Neutrophil (primary cell): ENCODE data around the gene ARHGEF17.

Experiments
- H3K27ac ChIP-seq: fragments of 200-600 bp; sonication (generic); 2 replicates; pipeline ENCODE4 v1.5.1; 2016; ENCODE audit warnings: mild to moderate bottlenecking, moderate library complexity
- H3K27me3 ChIP-seq: fragments of 200-600 bp; sonication (generic); 2 replicates; pipeline ENCODE4 v1.6.0; 2016; ENCODE audit warnings: mild to moderate bottlenecking
- H3K36me3 ChIP-seq: fragments of 200-600 bp; sonication (generic); 2 replicates; pipeline ENCODE4 v1.5.1; 2017
- H3K4me1 ChIP-seq, 2 experiments: fragments of 200-600 bp in 1 of 2; sonication (generic) in 1 of 2; 1 replicate in 1 of 2; 2 replicates in 1 of 2; pipeline versions ENCODE4 v1.5.1 to v1.6.1; 2013 to 2016; ENCODE audit warnings: low read depth in 1 of 2, low read length in 1 of 2, mild to moderate bottlenecking in 1 of 2, moderate library complexity in 1 of 2; ENCODE audit not compliant: control insufficient read depth in 1 of 2, insufficient read depth in 1 of 2
- H3K4me3 ChIP-seq, 2 experiments: fragments of 200-600 bp in 1 of 2; sonication (generic) in 1 of 2; 1 replicate in 1 of 2; 2 replicates in 1 of 2; pipeline ENCODE4 v1.5.1; 2013 to 2016; ENCODE audit warnings: low read depth in 1 of 2, low read length in 1 of 2, mild to moderate bottlenecking in 1 of 2, moderate library complexity in 1 of 2
- H3K9me3 ChIP-seq: fragments of 200-600 bp; sonication (generic); 2 replicates; pipeline ENCODE4 v1.5.1; 2016
- TF ChIP-seq, protein P1 (sequence below): fragments of 200-600 bp; sonication (generic); IDR thresholded peaks from 2 replicates; pipeline ENCODE4 v1.5.1; 2016; ENCODE audit warnings: antibody characterized with exemption

ARHGEF17 gene

DNA sequence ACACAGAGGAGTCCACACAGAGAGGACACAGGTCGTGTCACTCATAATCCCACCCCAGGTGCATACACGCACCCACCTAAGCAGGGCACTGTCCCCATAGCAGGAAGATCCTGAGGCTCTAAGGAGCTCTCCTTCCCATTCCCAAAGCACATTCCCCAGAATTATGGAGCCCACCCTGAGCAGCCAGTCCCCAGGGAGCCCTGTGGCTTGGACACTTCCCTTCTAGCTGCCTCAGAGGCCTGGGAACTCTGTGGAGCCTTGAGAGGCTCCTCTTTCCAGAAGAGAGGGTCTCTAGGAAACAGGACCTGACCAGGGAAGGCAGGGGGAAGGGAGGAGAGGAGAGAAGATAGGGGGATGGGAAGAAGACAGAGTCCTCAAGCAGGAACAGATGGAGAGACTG lies 29.8 kb downstream of the ARHGEF17 start:
- Histone ChIP-seq H3K9me3 (no peaks in the 10 kb centered on the region), H3K27me3 (no peaks in the 10 kb centered on the region), H3K4me3 (no peak overlapping the region), H3K4me1 (peaks cover 13 to 17% of the 10 kb centered on the region in 2 experiments), H3K36me3 (no peaks in the 10 kb centered on the region), H3K27ac (no peak overlapping the region)
- TF ChIP-seq, protein P1, sequence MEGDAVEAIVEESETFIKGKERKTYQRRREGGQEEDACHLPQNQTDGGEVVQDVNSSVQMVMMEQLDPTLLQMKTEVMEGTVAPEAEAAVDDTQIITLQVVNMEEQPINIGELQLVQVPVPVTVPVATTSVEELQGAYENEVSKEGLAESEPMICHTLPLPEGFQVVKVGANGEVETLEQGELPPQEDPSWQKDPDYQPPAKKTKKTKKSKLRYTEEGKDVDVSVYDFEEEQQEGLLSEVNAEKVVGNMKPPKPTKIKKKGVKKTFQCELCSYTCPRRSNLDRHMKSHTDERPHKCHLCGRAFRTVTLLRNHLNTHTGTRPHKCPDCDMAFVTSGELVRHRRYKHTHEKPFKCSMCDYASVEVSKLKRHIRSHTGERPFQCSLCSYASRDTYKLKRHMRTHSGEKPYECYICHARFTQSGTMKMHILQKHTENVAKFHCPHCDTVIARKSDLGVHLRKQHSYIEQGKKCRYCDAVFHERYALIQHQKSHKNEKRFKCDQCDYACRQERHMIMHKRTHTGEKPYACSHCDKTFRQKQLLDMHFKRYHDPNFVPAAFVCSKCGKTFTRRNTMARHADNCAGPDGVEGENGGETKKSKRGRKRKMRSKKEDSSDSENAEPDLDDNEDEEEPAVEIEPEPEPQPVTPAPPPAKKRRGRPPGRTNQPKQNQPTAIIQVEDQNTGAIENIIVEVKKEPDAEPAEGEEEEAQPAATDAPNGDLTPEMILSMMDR: no peak

- TF ChIP-seq, protein P1: no peak
- no peaks in the 10 kb centered on the region for H3K36me3 ChIP-seq
- no peak overlapping the region for H3K27ac ChIP-seq
- H3K27me3 ChIP-seq: no peaks in the 10 kb centered on the region
- H3K9me3 ChIP-seq: no peaks in the 10 kb centered on the region
- peaks cover 13 to 17% of the 10 kb centered on the region in 2 experiments for H3K4me1 ChIP-seq
- no peak overlapping the region for H3K4me3 ChIP-seq
Measured at GRCh38 chr11:73338279-73338678, 30.2 kb downstream of the ARHGEF17 start.

DNA sequence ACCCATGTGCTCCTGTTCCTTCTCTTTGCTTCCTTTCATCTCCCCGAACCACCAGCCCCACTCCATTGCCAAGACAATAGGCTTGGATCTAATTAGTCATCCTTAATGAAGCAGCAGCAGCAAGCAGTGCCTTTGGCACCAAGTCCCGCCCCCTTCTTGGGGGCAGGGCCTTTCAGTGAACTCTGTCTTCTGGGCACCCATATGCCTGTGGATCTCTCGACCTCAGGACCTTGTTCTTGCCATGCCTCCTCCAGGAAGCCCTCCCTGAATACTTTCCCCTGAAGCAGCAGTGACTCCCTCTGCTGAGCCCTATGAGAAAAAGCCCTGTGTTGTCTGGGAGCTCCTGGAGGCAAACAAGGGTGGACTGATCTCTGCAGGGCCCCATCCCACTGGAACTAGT lies 32.1 kb downstream of the ARHGEF17 start:
- TF ChIP-seq, protein P1: no peak
- Histone ChIP-seq H3K27ac (no peak overlapping the region), H3K36me3 (no peaks in the 10 kb centered on the region), H3K4me3 (no peak overlapping the region), H3K9me3 (no peaks in the 10 kb centered on the region), H3K4me1 (peaks cover 9 to 10% of the 10 kb centered on the region in 2 experiments), H3K27me3 (no peaks in the 10 kb centered on the region)

DNA sequence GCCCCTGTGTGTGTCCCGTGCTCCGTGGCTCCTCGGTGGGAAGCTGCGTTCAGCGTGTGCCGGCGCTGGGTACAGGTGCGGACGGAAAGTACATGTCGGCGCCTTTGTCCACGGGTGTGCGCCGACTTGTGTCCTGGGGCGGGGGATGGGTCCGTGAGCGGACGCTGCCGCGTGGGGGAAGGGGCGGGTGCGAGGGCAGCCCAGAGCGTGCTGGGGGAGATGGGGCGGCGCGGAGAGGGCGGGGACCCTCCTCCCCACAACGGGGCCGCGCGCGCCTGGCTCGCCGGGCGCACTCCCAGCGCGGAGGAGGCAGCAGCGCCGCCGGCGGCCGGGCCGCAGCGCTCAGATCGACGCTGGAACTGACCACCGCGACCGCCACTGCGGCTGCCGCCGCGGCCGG lies 34.6 kb downstream of the ARHGEF17 start:
- no peaks in the 10 kb centered on the region for H3K27me3 ChIP-seq
- TF ChIP-seq, protein P1: no peak
- H3K27ac ChIP-seq: no peak overlapping the region
- H3K4me3 ChIP-seq: no peak overlapping the region
- H3K36me3 ChIP-seq: peaks cover 9% of the 10 kb centered on the region
- no peaks in the 10 kb centered on the region for H3K9me3 ChIP-seq
- H3K4me1 ChIP-seq: no peaks in the 10 kb centered on the region

- Histone ChIP-seq H3K9me3 (no peaks in the 10 kb centered on the region), H3K4me3 (no peak overlapping the region), H3K4me1 (no peaks in the 10 kb centered on the region), H3K27ac (no peak overlapping the region), H3K27me3 (no peaks in the 10 kb centered on the region), H3K36me3 (peaks cover 15% of the 10 kb centered on the region)
- TF ChIP-seq, protein P1: no peak
Measured at GRCh38 chr11:73343076-73343873, 35.2 kb downstream of the ARHGEF17 start.
